Ovary (tissue), 3 donors: ENCODE results near the gene PPM1F.
"Not testable (repeated sequence)": the region's sequence is repeated elsewhere in the genome, so short reads cannot be mapped to it uniquely, and the experiment has no call there.

Experiments
- POLR2A ChIP-seq: fragments of 450-650 bp; IDR thresholded peaks from one replicate; pipeline ENCODE4 v1.6.1; 2017; ENCODE audit warnings: antibody characterized with exemption, mild to moderate bottlenecking, moderate library complexity
- TF ChIP-seq, protein P1 (sequence below), 3 donors: fragments of 450-650 bp in 2 of 3; fragments of 200-600 bp in 1 of 3; IDR thresholded peaks; one replicate each; pipeline versions ENCODE4 v1.5.1 to v1.8.0; 2016 to 2022; ENCODE audit warnings: antibody characterized with exemption in 3 of 3, mild to moderate bottlenecking in 1 of 3
- donor health status: DM: no; HTN: no; CAD: no.

GRCh38 chr22:21939935-21940334, 12.7 kb downstream of the PPM1F start:
- TF ChIP-seq, protein P1, sequence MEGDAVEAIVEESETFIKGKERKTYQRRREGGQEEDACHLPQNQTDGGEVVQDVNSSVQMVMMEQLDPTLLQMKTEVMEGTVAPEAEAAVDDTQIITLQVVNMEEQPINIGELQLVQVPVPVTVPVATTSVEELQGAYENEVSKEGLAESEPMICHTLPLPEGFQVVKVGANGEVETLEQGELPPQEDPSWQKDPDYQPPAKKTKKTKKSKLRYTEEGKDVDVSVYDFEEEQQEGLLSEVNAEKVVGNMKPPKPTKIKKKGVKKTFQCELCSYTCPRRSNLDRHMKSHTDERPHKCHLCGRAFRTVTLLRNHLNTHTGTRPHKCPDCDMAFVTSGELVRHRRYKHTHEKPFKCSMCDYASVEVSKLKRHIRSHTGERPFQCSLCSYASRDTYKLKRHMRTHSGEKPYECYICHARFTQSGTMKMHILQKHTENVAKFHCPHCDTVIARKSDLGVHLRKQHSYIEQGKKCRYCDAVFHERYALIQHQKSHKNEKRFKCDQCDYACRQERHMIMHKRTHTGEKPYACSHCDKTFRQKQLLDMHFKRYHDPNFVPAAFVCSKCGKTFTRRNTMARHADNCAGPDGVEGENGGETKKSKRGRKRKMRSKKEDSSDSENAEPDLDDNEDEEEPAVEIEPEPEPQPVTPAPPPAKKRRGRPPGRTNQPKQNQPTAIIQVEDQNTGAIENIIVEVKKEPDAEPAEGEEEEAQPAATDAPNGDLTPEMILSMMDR (IDR thresholded peaks at IDR 0.05), result not testable (repeated sequence)
- TF ChIP-seq POLR2A, result not testable (repeated sequence)
